Mesendoderm (in vitro differentiated cells): ENCODE data around the gene ERP29.

Experiments
- DNase-seq: peaks from one replicate; pipeline ENCODE4 v3.0.0; 2013
- H2AK5ac ChIP-seq: 2 replicates; pipeline ENCODE4 v1.6.1; 2013; ENCODE audit warnings: low read length, inconsistent platforms
- H2BK120ac ChIP-seq: 2 replicates; pipeline ENCODE4 v1.6.1; 2013; ENCODE audit warnings: low read depth, mild to moderate bottlenecking, low read length, moderate library complexity, mixed read lengths
- H2BK15ac ChIP-seq: replicated peaks from 2 replicates; pipeline ENCODE4 v1.6.1; 2013; ENCODE audit warnings: low read depth, mild to moderate bottlenecking, moderate library complexity
- H2BK5ac ChIP-seq: 2 replicates; pipeline ENCODE4 v1.6.1; 2013; ENCODE audit warnings: low read length, inconsistent platforms
- H3K18ac ChIP-seq: 2 replicates; pipeline ENCODE4 v1.6.1; 2013; ENCODE audit warnings: mild to moderate bottlenecking, low read length, mixed read lengths
- H3K23ac ChIP-seq: one replicate; pipeline ENCODE4 v1.6.1; 2013; ENCODE audit warnings: low read length
- H3K27ac ChIP-seq: 2 replicates; pipeline ENCODE4 v1.5.1; 2013; ENCODE audit warnings: low read depth, mild to moderate bottlenecking, inconsistent platforms, low read length, moderate library complexity
- H3K27me3 ChIP-seq: 2 replicates; pipeline ENCODE4 v1.6.1; 2013; ENCODE audit warnings: low read length, control low read depth, mild to moderate bottlenecking, inconsistent platforms; ENCODE audit not compliant: insufficient read depth, poor library complexity
- H3K36me3 ChIP-seq: 2 replicates; pipeline ENCODE4 v1.6.1; 2013; ENCODE audit warnings: low read length, inconsistent platforms; ENCODE audit not compliant: control insufficient read depth, insufficient read depth
- H3K4ac ChIP-seq: one replicate; pipeline ENCODE4 v1.6.1; 2013; ENCODE audit warnings: low read depth, mild to moderate bottlenecking, low read length, moderate library complexity
- H3K4me1 ChIP-seq: 2 replicates; pipeline ENCODE4 v1.6.1; 2013; ENCODE audit warnings: low read depth, low read length, inconsistent platforms; ENCODE audit not compliant: control insufficient read depth
- H3K4me2 ChIP-seq: 2 replicates; pipeline ENCODE4 v1.6.1; 2013; ENCODE audit warnings: low read length
- H3K4me3 ChIP-seq: 2 replicates; pipeline ENCODE4 v1.5.1; 2013; ENCODE audit warnings: mild to moderate bottlenecking, low read length
- H3K56ac ChIP-seq: one replicate; pipeline ENCODE4 v1.6.1; 2013; ENCODE audit warnings: low read length
- H3K79me1 ChIP-seq: 2 replicates; pipeline ENCODE4 v1.6.1; 2013; ENCODE audit warnings: low read length, inconsistent platforms
- H3K79me2 ChIP-seq: 2 replicates; pipeline ENCODE4 v1.6.1; 2013; ENCODE audit warnings: mild to moderate bottlenecking, low read length; ENCODE audit not compliant: control insufficient read depth, insufficient read depth
- H3K9ac ChIP-seq: 2 replicates; pipeline ENCODE4 v1.6.1; 2013; ENCODE audit warnings: low read length, inconsistent platforms
- H4K5ac ChIP-seq: one replicate; pipeline ENCODE4 v1.6.1; 2013; ENCODE audit warnings: low read length
- H4K8ac ChIP-seq: one replicate; pipeline ENCODE4 v1.6.1; 2013; ENCODE audit warnings: low read depth, mild to moderate bottlenecking, control low read depth, low read length, moderate library complexity
- WGBS: extraction: QIAGEN DNeasy Blood & Tissue Kit; methylation state at CpG from one replicate; pipeline ENCODE4 v1.1.7; 2013; ENCODE audit warnings: low lambda C conversion rate, missing lambda C conversion rate; ENCODE audit not compliant: insufficient coverage; ENCODE audit errors: extremely low coverage; 5-methylcytosine and 5-hydroxymethylcytosine counted together

ERP29 gene

GRCh38 chr12:111976860-111977259, 36.4 kb upstream of the ERP29 start:
- no peak overlapping the region for H2BK15ac ChIP-seq

GRCh38 chr12:111978545-111978944, 34.7 kb upstream of the ERP29 start:
- Histone ChIP-seq H2AK5ac (no peak overlapping the region), H3K23ac (no peak overlapping the region), H3K18ac (no peak overlapping the region), H3K4me1 (no peaks in the 10 kb centered on the region), H3K27me3 (no peaks in the 10 kb centered on the region), H2BK15ac (no peak overlapping the region), H3K4me2 (no peak overlapping the region), H3K79me2 (no peaks in the 10 kb centered on the region), H3K4ac (no peak overlapping the region), H3K56ac (no peak overlapping the region), H3K79me1 (no peaks in the 10 kb centered on the region), H2BK5ac (no peak overlapping the region), H4K5ac (no peak overlapping the region), H2BK120ac (no peak overlapping the region), H3K4me3 (no peak overlapping the region), H4K8ac (no peak overlapping the region), H3K27ac (no peak overlapping the region), H3K36me3 (no peaks in the 10 kb centered on the region), H3K9ac (no peak overlapping the region)
- DNase-seq = no peak

More at GRCh38 chr12:111976860-111977259, 36.4 kb upstream of the ERP29 start:
- Histone ChIP-seq H3K79me2 (no peaks in the 10 kb centered on the region), H3K36me3 (no peaks in the 10 kb centered on the region), H2AK5ac (no peak overlapping the region), H3K23ac (no peak overlapping the region), H3K56ac (no peak overlapping the region), H3K4me1 (no peaks in the 10 kb centered on the region), H4K5ac (no peak overlapping the region), H3K27ac (no peak overlapping the region), H3K79me1 (no peaks in the 10 kb centered on the region), H4K8ac (no peak overlapping the region), H3K9ac (no peak overlapping the region), H3K4me2 (no peak overlapping the region), H2BK120ac (no peak overlapping the region), H3K4me3 (no peak overlapping the region), H3K4ac (no peak overlapping the region), H3K27me3 (no peaks in the 10 kb centered on the region), H2BK5ac (no peak overlapping the region), H3K18ac (no peak overlapping the region)
- no peak for DNase-seq

- H4K8ac ChIP-seq = no peak overlapping the region
- H3K9ac ChIP-seq = no peak overlapping the region
- no peak overlapping the region for H2BK120ac ChIP-seq
- no peak overlapping the region for H3K27ac ChIP-seq
- no peak overlapping the region for H4K5ac ChIP-seq
- no CpG with 5 or more reads among the region's 5 CpGs for WGBS
- H2BK5ac ChIP-seq = no peak overlapping the region
- no peaks in the 10 kb centered on the region for H3K27me3 ChIP-seq
- no peak overlapping the region for H3K56ac ChIP-seq
- no peak overlapping the region for H3K4me2 ChIP-seq
- H3K4me1 ChIP-seq = no peaks in the 10 kb centered on the region
- no peak overlapping the region for H3K4ac ChIP-seq
- no peaks in the 10 kb centered on the region for H3K79me2 ChIP-seq
- H3K18ac ChIP-seq = no peak overlapping the region
- no peak for DNase-seq
- H2AK5ac ChIP-seq = no peak overlapping the region
- no peak overlapping the region for H2BK15ac ChIP-seq
- H3K79me1 ChIP-seq = no peaks in the 10 kb centered on the region
- no peaks in the 10 kb centered on the region for H3K36me3 ChIP-seq
- H3K23ac ChIP-seq = no peak overlapping the region
- H3K4me3 ChIP-seq = no peak overlapping the region
These were observed 32.6 kb upstream of the ERP29 start for GRCh38 chr12:111980598-111980997.

GRCh38 chr12:111981987-111982386, 31.2 kb upstream of the ERP29 start:
- Histone ChIP-seq H2BK15ac (no peak overlapping the region), H3K4me3 (no peak overlapping the region), H3K27ac (no peak overlapping the region), H3K36me3 (no peaks in the 10 kb centered on the region), H3K9ac (no peak overlapping the region), H4K5ac (no peak overlapping the region), H3K27me3 (no peaks in the 10 kb centered on the region), H2AK5ac (no peak overlapping the region), H3K56ac (no peak overlapping the region), H3K4me2 (no peak overlapping the region), H2BK120ac (no peak overlapping the region), H3K18ac (no peak overlapping the region), H4K8ac (no peak overlapping the region), H3K4ac (no peak overlapping the region), H3K79me1 (no peaks in the 10 kb centered on the region), H2BK5ac (no peak overlapping the region), H3K23ac (no peak overlapping the region), H3K79me2 (no peaks in the 10 kb centered on the region), H3K4me1 (no peaks in the 10 kb centered on the region)
- DNase-seq = no peak
- WGBS = no CpG with 5 or more reads among the region's 2 CpGs

- no peak overlapping the region for H3K4me3 ChIP-seq
- no peak overlapping the region for H4K5ac ChIP-seq
- H3K18ac ChIP-seq = no peak overlapping the region
- H3K4me2 ChIP-seq = no peak overlapping the region
- 100% methylated on average over 1 of the region's 2 CpGs for WGBS
- H2AK5ac ChIP-seq = no peak overlapping the region
- no peaks in the 10 kb centered on the region for H3K27me3 ChIP-seq
- no peak overlapping the region for H2BK15ac ChIP-seq
- no peak overlapping the region for H3K27ac ChIP-seq
- H4K8ac ChIP-seq = no peak overlapping the region
- no peaks in the 10 kb centered on the region for H3K79me1 ChIP-seq
- no peak overlapping the region for H3K23ac ChIP-seq
- H2BK120ac ChIP-seq = no peak overlapping the region
- H3K36me3 ChIP-seq = no peaks in the 10 kb centered on the region
- no peak for DNase-seq
- H3K79me2 ChIP-seq = no peaks in the 10 kb centered on the region
- H3K4ac ChIP-seq = no peak overlapping the region
- H3K4me1 ChIP-seq = no peaks in the 10 kb centered on the region
- no peak overlapping the region for H2BK5ac ChIP-seq
- H3K9ac ChIP-seq = no peak overlapping the region
- no peak overlapping the region for H3K56ac ChIP-seq
These were observed 28.4 kb upstream of the ERP29 start for GRCh38 chr12:111984820-111985219.

- no peak overlapping the region for H3K18ac ChIP-seq
These were observed 21.7 kb upstream of the ERP29 start for GRCh38 chr12:111991535-111991934.

More at GRCh38 chr12:111991535-111991934, 21.7 kb upstream of the ERP29 start:
- Histone ChIP-seq H3K9ac (no peak overlapping the region), H3K27ac (no peak overlapping the region), H2BK120ac (no peak overlapping the region), H3K4me2 (no peak overlapping the region), H2BK15ac (no peak overlapping the region), H3K79me1 (no peaks in the 10 kb centered on the region), H3K23ac (no peak overlapping the region), H3K27me3 (no peaks in the 10 kb centered on the region), H3K4ac (no peak overlapping the region), H2AK5ac (no peak overlapping the region), H4K8ac (no peak overlapping the region), H4K5ac (no peak overlapping the region), H3K4me1 (no peaks in the 10 kb centered on the region), H3K56ac (no peak overlapping the region), H3K4me3 (no peak overlapping the region), H2BK5ac (no peak overlapping the region), H3K79me2 (no peaks in the 10 kb centered on the region), H3K36me3 (no peaks in the 10 kb centered on the region)
- DNase-seq = no peak
- WGBS = no CpG with 5 or more reads among the region's 2 CpGs
